ENCODE data around the gene TFDP1. TPM values are rescaled to one million over a fixed set of nuclear protein-coding genes. Genes with fewer than 3 reads are reported as not detected.

TFDP1 gene
- total RNA-seq, 2 donors from 2014 or later: 50.1 to 62.4 TPM

- intact Hi-C loops (cut with DNase I): no loop called here
- TF ChIP-seq CTCF (IDR thresholded peaks at IDR 0.05) (no peak), POLR2A (IDR thresholded peaks at IDR 0.05) (no peak), POLR2AphosphoS5 (IDR thresholded peaks at IDR 0.05) (no peak)
- Histone ChIP-seq H3K4me1 (replicated peaks) (no peaks in the 10 kb centered on the region), H3K27me3 (replicated peaks; ENCODE audit: insufficient read depth) (no peaks in the 10 kb centered on the region), H3K27ac (no peak overlapping the region), H3K4me3 (no peak overlapping the region), H3K36me3 (no peaks in the 10 kb centered on the region), H3K9me3 (no peaks in the 10 kb centered on the region)
- WGBS: 86% methylated on average over 37 of the region's 37 CpGs
- DNase-seq (ENCODE audit: low spot score): no peak
Observed at GRCh38 chr13:113544071-113544891, 40.3 kb upstream of the TFDP1 start.

GRCh38 chr13:113544896-113545295, 39.7 kb upstream of the TFDP1 start:
- H3K4me3 ChIP-seq: no peak overlapping the region
- H3K27ac ChIP-seq: no peak overlapping the region
- no peak for DNase-seq (ENCODE audit: low spot score)
- H3K27me3 ChIP-seq (replicated peaks; ENCODE audit: insufficient read depth): no peaks in the 10 kb centered on the region
- H3K9me3 ChIP-seq: no peaks in the 10 kb centered on the region
- no peaks in the 10 kb centered on the region for H3K36me3 ChIP-seq
- 93% methylated on average over 10 of the region's 10 CpGs for WGBS
- TF ChIP-seq POLR2AphosphoS5 (IDR thresholded peaks at IDR 0.05): no peak
- TF ChIP-seq POLR2A (IDR thresholded peaks at IDR 0.05): no peak
- no peak for TF ChIP-seq CTCF (IDR thresholded peaks at IDR 0.05)
- H3K4me1 ChIP-seq (replicated peaks): no peaks in the 10 kb centered on the region
- intact Hi-C loops (cut with DNase I): no loop called here

- Histone ChIP-seq H3K36me3 (no peaks in the 10 kb centered on the region), H3K27ac (no peak overlapping the region), H3K4me1 (replicated peaks) (no peaks in the 10 kb centered on the region), H3K4me3 (no peak overlapping the region), H3K27me3 (replicated peaks; ENCODE audit: insufficient read depth) (no peaks in the 10 kb centered on the region), H3K9me3 (no peaks in the 10 kb centered on the region)
- no peak for DNase-seq (ENCODE audit: low spot score)
- 58% methylated on average over 5 of the region's 5 CpGs for WGBS
- no peak for TF ChIP-seq CTCF (IDR thresholded peaks at IDR 0.05)
- no peak for TF ChIP-seq POLR2A (IDR thresholded peaks at IDR 0.05)
- TF ChIP-seq POLR2AphosphoS5 (IDR thresholded peaks at IDR 0.05): no peak
- intact Hi-C loops (cut with DNase I): no loop called here
Observed at GRCh38 chr13:113545455-113545930, 39.1 kb upstream of the TFDP1 start.

- no peak for DNase-seq (ENCODE audit: low spot score)
- H3K4me1 ChIP-seq (replicated peaks): no peaks in the 10 kb centered on the region
- H3K36me3 ChIP-seq: no peaks in the 10 kb centered on the region
- no peaks in the 10 kb centered on the region for H3K9me3 ChIP-seq
- no peak overlapping the region for H3K4me3 ChIP-seq
- intact Hi-C loops (cut with DNase I): no loop called here
- WGBS: 63% methylated on average over 22 of the region's 22 CpGs
- TF ChIP-seq POLR2AphosphoS5 (IDR thresholded peaks at IDR 0.05) (no peak), POLR2A (IDR thresholded peaks at IDR 0.05) (no peak), CTCF (IDR thresholded peaks at IDR 0.05) (no peak)
- no peaks in the 10 kb centered on the region for H3K27me3 ChIP-seq (replicated peaks; ENCODE audit: insufficient read depth)
- H3K27ac ChIP-seq: peak overlapping the region; percentile 35 to 39
Observed at GRCh38 chr13:113545931-113546516, 38.5 kb upstream of the TFDP1 start.
